HS-27A (cell line): ENCODE data around the gene SPSB1.
"Not testable (repeated sequence)": the region's sequence is repeated elsewhere in the genome, so short reads cannot be mapped to it uniquely, and the experiment has no call there.

Experiments
- DNase-seq: peaks from one replicate; pipeline ENCODE4 v3.0.0-alpha.2; 2012; ENCODE audit warnings: low read depth, missing footprints

Gene SPSB1

GRCh38 chr1:9367806-9368205 lies 75.1 kb downstream of the SPSB1 start:
- no peak for DNase-seq

- DNase-seq: no peak
These were observed 75.7 kb downstream of the SPSB1 start for GRCh38 chr1:9368356-9368755.

- no peak for DNase-seq
These were observed 77.5 kb downstream of the SPSB1 start for GRCh38 chr1:9369964-9370788.

GRCh38 chr1:9371391-9371935 lies 78.8 kb downstream of the SPSB1 start:
- DNase-seq: no peak

- DNase-seq: no peak
These were observed 79.3 kb downstream of the SPSB1 start for GRCh38 chr1:9371951-9372350.

GRCh38 chr1:9373619-9374018 lies 80.9 kb downstream of the SPSB1 start:
- no peak for DNase-seq

GRCh38 chr1:9374748-9375341 lies 82.2 kb downstream of the SPSB1 start:
- DNase-seq: no peak

- DNase-seq: no peak
These were observed 83.2 kb downstream of the SPSB1 start for GRCh38 chr1:9375912-9376311.

- no peak for DNase-seq
These were observed 83.7 kb downstream of the SPSB1 start for GRCh38 chr1:9376430-9376829.

- DNase-seq: no peak
These were observed 84.2 kb downstream of the SPSB1 start for GRCh38 chr1:9376886-9377333.

GRCh38 chr1:9378801-9379200 lies 86.1 kb downstream of the SPSB1 start:
- no peak for DNase-seq

GRCh38 chr1:9380711-9381110 lies 88.0 kb downstream of the SPSB1 start:
- DNase-seq: no peak

GRCh38 chr1:9382643-9383491 lies 90.2 kb downstream of the SPSB1 start:
- DNase-seq: no peak

GRCh38 chr1:9384128-9384527 lies 91.4 kb downstream of the SPSB1 start:
- DNase-seq: no peak

GRCh38 chr1:9384751-9385245 lies 92.1 kb downstream of the SPSB1 start:
- no peak for DNase-seq

- not testable (repeated sequence) for DNase-seq
These were observed 92.7 kb downstream of the SPSB1 start for GRCh38 chr1:9385392-9385791.

- no peak for DNase-seq
These were observed 93.3 kb downstream of the SPSB1 start for GRCh38 chr1:9385801-9386573.

- DNase-seq: no peak
These were observed 95.9 kb downstream of the SPSB1 start for GRCh38 chr1:9388335-9389180.

GRCh38 chr1:9389968-9390367 lies 97.3 kb downstream of the SPSB1 start:
- DNase-seq: no peak

- no peak for DNase-seq
These were observed 98.9 kb downstream of the SPSB1 start for GRCh38 chr1:9391620-9392019.
